K562 treated with DMSO at 1 percent for 12 hours (cell line): ENCODE results near the gene GMCL1. TPM values are rescaled to one million over a fixed set of nuclear protein-coding genes. Genes with fewer than 3 reads are reported as not detected.

ENCODE experiments used
- total RNA-seq: library from RNA; unstranded; fragments of 300-600 nt; gene quantifications from 2 replicates; pipeline ENCODE4 v1.2.3, GENCODE V29; 2022; ENCODE audit not compliant: insufficient read depth

GMCL1 gene
- total RNA-seq, result 5.7 and 17.3 TPM in 2 replicates

GRCh38 chr2:69829256-69830044 is at the start of gene GMCL1:
Gene GMCL1, plus strand, starts transcription at chr2:69829660. Its CDS starts 233 bp downstream, at chr2:69829893.

GRCh38 chr2:69893684-69894551 is 64.5 kb downstream of the GMCL1 start, which contains the start of gene SNRNP27:
Gene SNRNP27, plus strand, starts transcription at chr2:69893956. Its CDS starts 29 bp downstream, at chr2:69893985.

GRCh38 chr2:69914950-69915945 is 85.8 kb downstream of the GMCL1 start, which contains the start of gene MXD1:
Gene MXD1, plus strand, starts transcription at chr2:69915109. Its CDS starts 222 bp downstream, at chr2:69915331.

Other genes with a start within 250 kb of the GMCL1 start
- gene AAK1, start 185.9 kb upstream of the GMCL1 start, total RNA-seq, result 15.6 and 36.6 TPM in 2 replicates
- gene ANXA4, start 87.5 kb upstream of the GMCL1 start, total RNA-seq, result 13.7 and 27.0 TPM in 2 replicates
- gene SNRNP27, start 64.3 kb downstream of the GMCL1 start, total RNA-seq, result 46.5 and 48.5 TPM in 2 replicates
- gene MXD1, start 85.4 kb downstream of the GMCL1 start, total RNA-seq, result 6.5 and 14.5 TPM in 2 replicates
- gene ASPRV1, start 132.0 kb downstream of the GMCL1 start, total RNA-seq, result 0.78 and 1.5 TPM in 2 replicates